GM18526 (cell line): Measurements from ENCODE around the gene LAMTOR2.

Experiments
- POLR2A ChIP-seq: IDR thresholded peaks from 3 replicates; pipeline ENCODE4 v1.6.1; 2011; ENCODE audit not compliant: insufficient read length; ENCODE audit errors: extremely low read depth

The LAMTOR2 gene

GRCh38 chr1:156042828-156043227 lies 11.8 kb upstream of the LAMTOR2 start:
- TF ChIP-seq POLR2A = no peak

- TF ChIP-seq POLR2A = no peak
Observed at GRCh38 chr1:156045076-156045475, 9.5 kb upstream of the LAMTOR2 start.

DNA sequence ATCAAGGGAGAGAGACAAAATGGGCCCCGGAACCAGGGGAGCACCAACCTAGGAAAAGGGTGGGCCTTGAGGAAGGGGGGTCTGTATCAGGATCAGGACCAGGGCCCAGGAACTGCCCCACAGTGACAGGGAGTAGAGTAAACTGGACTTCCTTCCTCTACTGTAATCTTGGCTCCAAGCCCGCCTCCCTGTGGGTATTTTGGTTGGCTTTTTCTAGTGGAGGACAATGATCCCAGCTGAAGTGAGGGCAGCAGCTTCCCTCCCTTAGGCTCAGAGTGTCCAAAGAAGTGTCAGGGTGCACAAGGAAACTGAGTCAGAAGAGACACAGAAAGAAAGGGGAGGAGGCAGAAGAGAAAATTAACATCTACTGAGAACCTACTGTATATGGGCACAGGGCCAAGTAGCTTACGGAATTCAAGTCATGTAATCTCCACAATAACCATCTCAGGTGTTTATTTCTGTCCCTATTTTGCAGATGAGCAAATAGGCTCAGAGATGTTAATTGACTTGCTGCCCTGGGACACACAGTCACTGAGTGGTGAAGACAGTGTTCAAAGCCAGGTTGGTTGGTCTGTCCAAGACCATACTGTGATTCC lies 5.8 kb upstream of the LAMTOR2 start:
- no peak for TF ChIP-seq POLR2A

DNA sequence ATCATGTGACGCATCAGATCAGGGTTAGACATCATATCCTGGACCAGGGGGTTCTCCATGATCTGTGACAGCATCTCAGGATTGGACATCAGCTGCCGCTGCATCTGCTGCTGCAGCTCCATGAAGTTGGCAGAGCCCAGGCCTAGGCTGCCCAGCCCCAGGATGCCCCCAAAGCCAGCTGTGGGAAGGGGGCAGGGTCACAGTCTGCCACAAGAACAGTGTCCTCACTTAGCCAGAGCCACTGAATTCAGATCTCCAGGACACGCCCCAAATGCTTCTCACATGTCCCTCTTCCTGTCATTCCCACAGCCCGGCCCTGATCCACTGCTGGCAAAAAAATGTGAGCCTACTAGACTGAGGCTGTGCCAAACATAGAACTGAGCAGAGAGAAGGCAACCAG lies 4.2 kb upstream of the LAMTOR2 start:
- TF ChIP-seq POLR2A = no peak

DNA sequence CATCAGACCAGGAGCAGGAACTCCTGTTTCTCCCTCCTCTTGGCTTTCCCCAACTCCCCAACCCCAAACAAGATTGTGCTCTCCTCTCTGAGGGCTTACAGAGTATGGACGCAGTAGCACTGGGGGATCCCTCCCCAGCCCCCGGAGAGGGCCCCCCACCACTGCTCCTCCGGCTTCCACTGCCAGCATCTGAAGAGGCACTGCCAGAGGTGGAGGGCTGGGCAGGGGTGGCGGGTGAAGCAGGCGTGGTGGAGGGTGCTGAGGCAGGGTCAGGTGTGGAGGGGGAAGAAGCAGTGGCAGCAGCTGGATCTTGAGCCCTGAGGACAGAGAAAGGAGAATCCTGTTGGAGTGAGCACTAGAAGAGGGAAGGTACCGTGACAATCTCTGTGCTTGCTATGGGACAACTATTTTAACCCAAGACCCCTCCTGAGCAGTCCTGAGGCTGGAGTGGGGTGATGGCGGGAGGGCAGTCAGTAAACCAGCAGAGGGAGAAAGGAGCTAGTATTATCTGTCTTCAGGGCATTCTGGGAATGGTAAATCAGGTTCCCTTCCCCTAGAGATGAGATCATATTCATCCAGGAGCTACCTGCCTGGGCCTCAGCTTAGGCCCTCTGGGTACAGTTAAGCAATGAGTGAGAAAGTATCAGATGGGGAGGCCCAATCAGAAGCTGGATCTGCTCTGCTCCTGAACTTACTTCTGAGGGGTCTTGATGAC lies 3.4 kb upstream of the LAMTOR2 start:
- TF ChIP-seq POLR2A = no peak

GRCh38 chr1:156052862-156053767 lies 1.5 kb upstream of the LAMTOR2 start:
- no peak for TF ChIP-seq POLR2A

- TF ChIP-seq POLR2A = peak; percentile 44
Observed at GRCh38 chr1:156053768-156054499, 648 bp upstream of the LAMTOR2 start, which contains the start of gene UBQLN4. Gene UBQLN4, minus strand, starts transcription at chr1:156053798. Its CDS starts 97 bp downstream, at chr1:156053701.

- no peak for TF ChIP-seq POLR2A
Observed at GRCh38 chr1:156055281-156056048, 883 bp downstream of the LAMTOR2 start.

- no peak for TF ChIP-seq POLR2A
Observed at GRCh38 chr1:156056326-156056849, 1.8 kb downstream of the LAMTOR2 start.

- no peak for TF ChIP-seq POLR2A
Observed at GRCh38 chr1:156060937-156061636, 6.5 kb downstream of the LAMTOR2 start, which contains the start of gene RAB25. Gene RAB25, plus strand, starts transcription at chr1:156061160. Its CDS starts 241 bp downstream, at chr1:156061401.

GRCh38 chr1:156062189-156062588 lies 7.6 kb downstream of the LAMTOR2 start:
- TF ChIP-seq POLR2A = no peak

GRCh38 chr1:156063997-156064285 lies 9.4 kb downstream of the LAMTOR2 start:
- no peak for TF ChIP-seq POLR2A

GRCh38 chr1:156064615-156065014 lies 10.0 kb downstream of the LAMTOR2 start:
- TF ChIP-seq POLR2A = no peak

GRCh38 chr1:156065212-156065611 lies 10.6 kb downstream of the LAMTOR2 start:
- no peak for TF ChIP-seq POLR2A
